SH-SY5Y (cell line): ENCODE data around the gene TSR3.

Source experiments
- GATA2 ChIP-seq: IDR thresholded peaks from 2 replicates; pipeline ENCODE4 v1.6.1; 2011; ENCODE audit warnings: mild to moderate bottlenecking, low read depth, low read length
- GATA3 ChIP-seq: IDR thresholded peaks from 2 replicates; pipeline ENCODE4 v1.6.1; 2011; ENCODE audit warnings: low read depth, mild to moderate bottlenecking, low read length, moderate library complexity

DNA sequence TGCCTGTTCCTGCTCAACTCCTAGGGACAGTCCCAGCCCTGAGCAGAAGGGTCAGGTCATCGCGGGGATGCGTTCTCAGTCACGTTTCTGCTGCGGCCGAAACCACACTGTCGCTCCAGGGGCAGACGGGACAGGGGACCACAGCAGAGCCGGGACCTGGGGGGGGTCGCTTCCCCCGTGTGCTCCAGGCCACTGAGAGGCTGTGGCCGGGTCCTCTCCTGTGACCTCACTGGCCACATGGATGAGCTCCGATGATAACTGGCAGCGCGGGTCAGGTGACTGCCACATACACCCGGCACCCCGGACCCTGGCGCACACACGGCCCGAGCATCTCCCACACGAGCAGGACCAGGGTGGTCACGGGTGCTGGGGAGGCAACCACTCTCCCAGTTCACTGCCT, 12.8 kb upstream of the TSR3 start:
- TF ChIP-seq GATA2 (no peak), GATA3 (no peak)
